CD14-positive monocyte (primary cell): ENCODE measurements around the gene DIDO1. TPM values are rescaled to one million over a fixed set of nuclear protein-coding genes. Genes with fewer than 3 reads are reported as not detected.

Experiments
- DNase-seq, 3 donors: peaks; one replicate each; pipeline ENCODE4 v3.0.0-alpha.2; 2011 to 2022
- H2AFZ ChIP-seq: 2 replicates; pipeline ENCODE4 v1.6.0; 2012; ENCODE audit warnings: mild to moderate bottlenecking, low read depth, low read length, inconsistent platforms; ENCODE audit not compliant: insufficient read depth, poor library complexity, severe bottlenecking
- H3K27ac ChIP-seq, 2 donors: 1 replicate in 1 of 2; 2 replicates in 1 of 2; pipeline ENCODE4 v1.5.1; 2012 to 2013; ENCODE audit warnings: low read length in 2 of 2, control low read depth in 1 of 2, inconsistent platforms in 1 of 2, low read depth in 1 of 2, mild to moderate bottlenecking in 1 of 2
- H3K27me3 ChIP-seq, 2 donors: one replicate each; pipeline versions ENCODE4 v1.6.0 to v1.6.1; 2011 to 2013; ENCODE audit warnings: low read length in 2 of 2; ENCODE audit not compliant: control insufficient read depth in 2 of 2, insufficient read depth in 2 of 2
- H3K36me3 ChIP-seq, 2 donors: replicated peaks in 1 of 2; 1 replicate in 1 of 2; 2 replicates in 1 of 2; pipeline versions ENCODE4 v1.5.1 to v1.6.1; 2012 to 2013; ENCODE audit warnings: low read length in 2 of 2, control low read depth in 1 of 2, inconsistent platforms in 1 of 2, mild to moderate bottlenecking in 1 of 2; ENCODE audit not compliant: insufficient read depth in 2 of 2, control insufficient read depth in 1 of 2
- H3K4me1 ChIP-seq, 2 donors: 1 replicate in 1 of 2; 2 replicates in 1 of 2; pipeline versions ENCODE4 v1.5.1 to v1.6.1; 2012 to 2013; ENCODE audit warnings: low read length in 2 of 2, control low read depth in 1 of 2, inconsistent platforms in 1 of 2, mild to moderate bottlenecking in 1 of 2, moderate library complexity in 1 of 2; ENCODE audit not compliant: insufficient read depth in 2 of 2, control insufficient read depth in 1 of 2
- H3K4me2 ChIP-seq: replicated peaks from 2 replicates; pipeline ENCODE3; 2012; ENCODE audit warnings: low read length, moderate library complexity, mild to moderate bottlenecking; ENCODE audit not compliant: poor library complexity, severe bottlenecking; ENCODE audit errors: extremely low read depth
- H3K4me3 ChIP-seq, 3 experiments: fragments of 200-600 bp in 1 of 3; sonication (generic) in 1 of 3; replicated peaks in 1 of 3; 1 replicate in 2 of 3; 2 replicates in 1 of 3; pipeline ENCODE4 v1.5.1; 2011 to 2013; ENCODE audit warnings: low read length in 3 of 3, mild to moderate bottlenecking in 3 of 3, control low read depth in 2 of 3, low read depth in 2 of 3, inconsistent platforms in 1 of 3, moderate library complexity in 1 of 3
- H3K79me2 ChIP-seq: 2 replicates; pipeline ENCODE4 v1.6.0; 2012; ENCODE audit warnings: mild to moderate bottlenecking, control low read depth, inconsistent platforms, low read length, moderate library complexity; ENCODE audit not compliant: insufficient read depth
- H3K9ac ChIP-seq: 2 replicates; pipeline ENCODE4 v1.6.0; 2017; ENCODE audit warnings: low read length, mild to moderate bottlenecking; ENCODE audit not compliant: insufficient read depth, poor library complexity, severe bottlenecking
- H3K9me3 ChIP-seq, 2 donors: replicated peaks in 1 of 2; 1 replicate in 1 of 2; 2 replicates in 1 of 2; pipeline versions ENCODE4 v1.5.1 to v1.6.1; 2012 to 2013; ENCODE audit warnings: low read length in 2 of 2, control low read depth in 1 of 2; ENCODE audit not compliant: control insufficient read depth in 1 of 2, insufficient read depth in 1 of 2
- H4K20me1 ChIP-seq: 2 replicates; pipeline ENCODE4 v1.6.0; 2012; ENCODE audit warnings: mild to moderate bottlenecking, low read length, control low read depth, moderate library complexity; ENCODE audit not compliant: insufficient read depth
- H3K27ac Mint-ChIP-seq, 7 donors: one replicate each; pipeline ENCODE4 v1.8.0; 2020; ENCODE audit warnings: mild to moderate bottlenecking in 7 of 7, mixed read lengths in 7 of 7, moderate library complexity in 6 of 7, inconsistent platforms in 2 of 7
- H3K27me3 Mint-ChIP-seq, 3 donors: one replicate each; pipeline ENCODE4 v1.8.0; 2021 to 2022; ENCODE audit warnings: low read depth in 3 of 3, mild to moderate bottlenecking in 3 of 3, mixed read lengths in 3 of 3, moderate library complexity in 3 of 3, inconsistent platforms in 1 of 3
- H3K36me3 Mint-ChIP-seq, 2 donors: one replicate each; pipeline ENCODE4 v1.8.0; 2020; ENCODE audit warnings: mixed read lengths in 2 of 2, inconsistent platforms in 1 of 2, mild to moderate bottlenecking in 1 of 2
- H3K4me1 Mint-ChIP-seq: one replicate; pipeline ENCODE4 v1.8.0; 2020; ENCODE audit warnings: mild to moderate bottlenecking, mixed read lengths
- H3K4me3 Mint-ChIP-seq, 2 donors: one replicate each; pipeline ENCODE4 v1.8.0; 2020; ENCODE audit warnings: mild to moderate bottlenecking in 2 of 2, mixed read lengths in 2 of 2, moderate library complexity in 1 of 2
- H3K9me3 Mint-ChIP-seq, 7 donors: one replicate each; pipeline ENCODE4 v1.8.0; 2020 to 2022; ENCODE audit warnings: mixed read lengths in 7 of 7, mild to moderate bottlenecking in 6 of 7, moderate library complexity in 6 of 7, inconsistent platforms in 2 of 7
- CTCF ChIP-seq: fragments of 200-600 bp; IDR thresholded peaks from one replicate; pipeline ENCODE4 v1.8.0; 2022; ENCODE audit warnings: antibody characterized with exemption, mild to moderate bottlenecking
- WGBS: methylation state at CpG from one replicate; pipeline ENCODE4 v1.1.5; 2013; ENCODE audit warnings: missing lambda C conversion rate; ENCODE audit not compliant: insufficient coverage; 5-methylcytosine and 5-hydroxymethylcytosine counted together
- intact Hi-C, 2 donors: fragments of 100-400 bp; cut with micrococcal nuclease; formaldehyde crosslinking; loops; one replicate each; pipeline versions ENCODE4 v1.15.0 to v1.15.1; 2023
- polyA plus RNA-seq, 3 donors: library from polyadenylated mRNA; depleted of rRNA in 1 of 3; unstranded in 2 of 3; stranded (reverse) in 1 of 3; fragments of 300-500 nt in 2 of 3; fragments of >200 nt in 1 of 3; fragmentation: Illumina TruSeq in 2 of 3; gene quantifications; 1 replicate in 2 of 3; 2 replicates in 1 of 3; pipeline ENCODE4 v1.2.3, GENCODE V29; 2012 to 2021

The DIDO1 gene
- polyA plus RNA-seq, 3 donors, result 8.5 to 23.8 (median 12.9) TPM

GRCh38 chr20:62969939-62970306, 43.6 kb upstream of the DIDO1 start:
- no peak overlapping the region for H3K4me3 ChIP-seq
- no peaks in the 10 kb centered on the region for H3K79me2 ChIP-seq
- H3K4me1 ChIP-seq, result peaks cover 6 to 8% of the 10 kb centered on the region in 2 donors
- intact Hi-C loops, result no loop called here
- peaks cover 14 to 44% of the 10 kb centered on the region in 2 donors for H3K27me3 ChIP-seq
- no peak overlapping the region for H2AFZ ChIP-seq
- H3K9me3 ChIP-seq, result peaks cover 0 to 3% of the 10 kb centered on the region in 2 donors
- H3K4me2 ChIP-seq, result no peak overlapping the region
- peaks cover 46 to 55% (median 51%) of the 10 kb centered on the region in 3 donors for H3K27me3 Mint-ChIP-seq
- peaks cover 0 to 10% (median 5%) of the 10 kb centered on the region in 7 donors for H3K9me3 Mint-ChIP-seq
- peaks cover 9% of the 10 kb centered on the region for H3K4me1 Mint-ChIP-seq
- H3K27ac Mint-ChIP-seq, result no peak overlapping the region
- H3K4me3 Mint-ChIP-seq, result peak overlapping the region in 1 of 2 donors; percentile 26
- no peaks in the 10 kb centered on the region for H4K20me1 ChIP-seq
- WGBS, result 78% methylated on average over 5 of the region's 8 CpGs
- H3K36me3 ChIP-seq, result peaks cover 3% of the 10 kb centered on the region in 2 donors
- no peak for TF ChIP-seq CTCF
- no peak overlapping the region for H3K9ac ChIP-seq
- H3K27ac ChIP-seq, result no peak overlapping the region
- H3K36me3 Mint-ChIP-seq, result peaks cover 7 to 17% of the 10 kb centered on the region in 2 donors
- DNase-seq, result no peak

DNA sequence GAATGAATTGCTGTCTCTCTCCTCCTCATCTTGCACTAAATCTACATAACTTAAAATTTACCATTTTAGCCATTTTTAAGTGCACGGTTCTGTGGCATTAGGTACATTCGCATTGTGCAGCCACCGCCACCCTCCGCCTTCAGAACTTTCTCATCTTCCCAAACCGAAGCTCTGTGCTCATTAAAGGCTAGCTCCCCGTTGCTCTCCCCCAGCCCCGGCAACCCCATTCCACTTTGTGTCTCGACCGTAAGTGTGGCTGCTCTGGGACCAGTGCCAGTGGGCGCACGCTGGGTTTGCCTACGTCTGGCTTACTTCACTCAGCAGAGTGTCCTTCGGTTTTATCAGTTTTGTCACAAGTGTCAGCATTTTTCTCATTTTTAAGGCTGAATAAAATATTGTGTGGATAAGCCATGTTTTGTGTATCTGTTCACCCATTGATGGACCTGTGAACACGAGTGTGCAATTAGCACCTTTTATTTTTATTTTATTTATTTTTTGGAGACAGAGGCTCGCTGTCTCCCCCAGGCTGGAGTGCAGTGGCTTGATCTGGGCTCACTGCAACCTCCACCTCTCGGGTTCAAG, 43.0 kb upstream of the DIDO1 start:
- Mint-ChIP-seq H3K36me3 (peaks cover 7 to 24% of the 10 kb centered on the region in 2 donors), H3K27ac (no peak overlapping the region), H3K27me3 (peaks cover 39 to 49% (median 46%) of the 10 kb centered on the region in 3 donors), H3K4me1 (peaks cover 12% of the 10 kb centered on the region), H3K9me3 (peaks cover 0 to 6% (median 3%) of the 10 kb centered on the region in 7 donors), H3K4me3 (peak overlapping the region in 1 of 2 donors; percentile 40)
- H3K79me2 ChIP-seq, result no peaks in the 10 kb centered on the region
- peaks cover 0 to 3% of the 10 kb centered on the region in 2 donors for H3K9me3 ChIP-seq
- no peak overlapping the region for H3K9ac ChIP-seq
- peaks cover 11 to 37% of the 10 kb centered on the region in 2 donors for H3K27me3 ChIP-seq
- H3K4me1 ChIP-seq, result peaks cover 6 to 8% of the 10 kb centered on the region in 2 donors
- no peak overlapping the region for H3K4me2 ChIP-seq
- no peak overlapping the region for H3K4me3 ChIP-seq
- WGBS, result 64% methylated on average over 7 of the region's 16 CpGs
- intact Hi-C loops, result no loop called here
- no peaks in the 10 kb centered on the region for H4K20me1 ChIP-seq
- no peak for TF ChIP-seq CTCF
- peaks cover 7 to 10% of the 10 kb centered on the region in 2 donors for H3K36me3 ChIP-seq
- H2AFZ ChIP-seq, result no peak overlapping the region
- H3K27ac ChIP-seq, result no peak overlapping the region
- DNase-seq, result no peak
